PFSK-1 (cell line): ENCODE measurements around the gene TNS4.

Source experiments
- FOXP2 ChIP-seq: optimal IDR thresholded peaks from 2 replicates; pipeline ENCODE3; 2011; ENCODE audit warnings: borderline replicate concordance, control low read depth, inconsistent platforms; ENCODE audit not compliant: insufficient read depth; ENCODE audit errors: extremely low read length, extremely low read depth
- POLR2AphosphoS5 ChIP-seq: IDR thresholded peaks from 2 replicates; pipeline ENCODE4 v1.6.1; 2012; ENCODE audit warnings: low read depth, mild to moderate bottlenecking, control low read depth, low read length, moderate library complexity
- REST ChIP-seq, 2 experiments: IDR thresholded peaks; 2 replicates each; pipeline versions ENCODE4 v1.6.1 to v1.8.0; 2011 to 2012; ENCODE audit warnings: low read depth in 2 of 2, low read length in 2 of 2, control low read depth in 1 of 2, inconsistent platforms in 1 of 2, mild to moderate bottlenecking in 1 of 2, moderate library complexity in 1 of 2; ENCODE audit not compliant: insufficient read depth in 1 of 2
- SIN3A ChIP-seq: IDR thresholded peaks from 2 replicates; pipeline ENCODE4 v1.6.1; 2012; ENCODE audit warnings: mild to moderate bottlenecking, low read length, moderate library complexity, borderline replicate concordance; ENCODE audit not compliant: insufficient read depth
- TAF1 ChIP-seq: IDR thresholded peaks from 2 replicates; pipeline ENCODE4 v1.6.1; 2012; ENCODE audit warnings: low read length, control low read depth, borderline replicate concordance; ENCODE audit not compliant: insufficient read depth

TNS4 gene

GRCh38 chr17:40530531-40530994 is 29.1 kb upstream of the TNS4 start:
- no peak for TF ChIP-seq FOXP2
- no peak for TF ChIP-seq REST (IDR thresholded peaks at IDR 0.05; ENCODE audit: insufficient read depth in 1 of 2, low read depth in 2 of 2, low read length in 2 of 2)
- TF ChIP-seq SIN3A: no peak
- no peak for TF ChIP-seq TAF1
- TF ChIP-seq POLR2AphosphoS5: no peak

- TF ChIP-seq TAF1 (no peak), POLR2AphosphoS5 (no peak), REST (IDR thresholded peaks at IDR 0.05; ENCODE audit: insufficient read depth in 1 of 2, low read depth in 2 of 2, low read length in 2 of 2) (no peak), SIN3A (no peak), FOXP2 (no peak)
Observed at GRCh38 chr17:40529991-40530390, 28.6 kb upstream of the TNS4 start.

GRCh38 chr17:40528692-40529417 is 27.4 kb upstream of the TNS4 start:
- TF ChIP-seq TAF1 (no peak), POLR2AphosphoS5 (no peak), REST (IDR thresholded peaks at IDR 0.05; ENCODE audit: insufficient read depth in 1 of 2, low read depth in 2 of 2, low read length in 2 of 2) (no peak), FOXP2 (no peak), SIN3A (no peak)

- no peak for TF ChIP-seq SIN3A
- no peak for TF ChIP-seq REST (IDR thresholded peaks at IDR 0.05; ENCODE audit: insufficient read depth in 1 of 2, low read depth in 2 of 2, low read length in 2 of 2)
- no peak for TF ChIP-seq POLR2AphosphoS5
- TF ChIP-seq TAF1: no peak
- TF ChIP-seq FOXP2: no peak
Observed at GRCh38 chr17:40526668-40527067, 25.2 kb upstream of the TNS4 start.

GRCh38 chr17:40525294-40525693 is 23.9 kb upstream of the TNS4 start:
- TF ChIP-seq TAF1: no peak
